ENCODE data around the gene ZDHHC3.

ZDHHC3 gene
- 51.6 to 99.7 (median 80.6) reads per million in 17 experiments for total RNA-seq

- peak; percentile 89 to 96 (median 92) for DNase-seq
Measured at GRCh38 chr3:44976002-44976815, at the start of gene ZDHHC3, which contains the start of gene EXOSC7. Gene ZDHHC3, minus strand, starts transcription at chr3:44976174. Its CDS starts 16,738 bp downstream, at chr3:44959436. Gene EXOSC7, plus strand, starts transcription at chr3:44976244. Its CDS starts 34 bp downstream, at chr3:44976278.

GRCh38 chr3:45024542-45025255 is 48.7 kb upstream of the ZDHHC3 start:
- DNase-seq, result peak; percentile 35 to 70 (median 67)

GRCh38 chr3:45023675-45024074 is 47.7 kb upstream of the ZDHHC3 start:
- no peak for DNase-seq

GRCh38 chr3:45021524-45022297 is 45.7 kb upstream of the ZDHHC3 start:
- DNase-seq, result no peak

GRCh38 chr3:45020534-45020933 is 44.6 kb upstream of the ZDHHC3 start:
- no peak for DNase-seq

- DNase-seq, result no peak
Measured at GRCh38 chr3:45017821-45018220, 41.8 kb upstream of the ZDHHC3 start.

- DNase-seq, result no peak
Measured at GRCh38 chr3:45016916-45017315, 40.9 kb upstream of the ZDHHC3 start.

GRCh38 chr3:45012577-45012976 is 36.6 kb upstream of the ZDHHC3 start:
- DNase-seq, result peak in 1 of 4 experiments; percentile 24

- peak; percentile 35 to 77 (median 58) for DNase-seq
Measured at GRCh38 chr3:45011756-45012508, 36.0 kb upstream of the ZDHHC3 start.

GRCh38 chr3:45010811-45011333 is 34.9 kb upstream of the ZDHHC3 start:
- no peak for DNase-seq

- DNase-seq, result no peak
Measured at GRCh38 chr3:45009868-45010267, 33.9 kb upstream of the ZDHHC3 start.

GRCh38 chr3:45008117-45008516 is 32.1 kb upstream of the ZDHHC3 start:
- DNase-seq, result no peak

GRCh38 chr3:45007091-45007490 is 31.1 kb upstream of the ZDHHC3 start:
- DNase-seq, result no peak

- DNase-seq, result no peak
Measured at GRCh38 chr3:45003859-45004258, 27.9 kb upstream of the ZDHHC3 start.

- DNase-seq, result no peak
Measured at GRCh38 chr3:45003406-45003805, 27.4 kb upstream of the ZDHHC3 start.

GRCh38 chr3:45002720-45003119 is 26.7 kb upstream of the ZDHHC3 start:
- DNase-seq, result no peak

- no peak for DNase-seq
Measured at GRCh38 chr3:45002139-45002660, 26.2 kb upstream of the ZDHHC3 start.

- no peak for DNase-seq
Measured at GRCh38 chr3:45001738-45002137, 25.8 kb upstream of the ZDHHC3 start.

- DNase-seq, result no peak
Measured at GRCh38 chr3:45000823-45001222, 24.8 kb upstream of the ZDHHC3 start.

GRCh38 chr3:44999782-45000181 is 23.8 kb upstream of the ZDHHC3 start:
- no peak for DNase-seq

GRCh38 chr3:44996556-44996969 is 20.6 kb upstream of the ZDHHC3 start:
- DNase-seq, result no peak
